A673 (cell line): ENCODE measurements around the gene SPNS3. TPM values are rescaled to one million over a fixed set of nuclear protein-coding genes. Genes with fewer than 3 reads are reported as not detected.

ENCODE experiments used
- BruUV-seq: library from RNA; stranded (reverse); fragments of 400-500 nt; replicated peaks from 2 replicates; lab custom pipeline; 2021; lab: Mats Ljungman, UMichigan
- CTCF ChIA-PET: fragments of 300-600 bp; sonication (Branson Sonifier 250); formaldehyde crosslinking; loops from one replicate; lab custom pipeline; 2022; ENCODE audit warnings: antibody characterized with exemption; lab: Charles Lee
- POLR2A ChIA-PET: fragments of 300-600 bp; sonication (Branson Sonifier 250); formaldehyde crosslinking; loops from one replicate; lab custom pipeline; 2022; ENCODE audit warnings: antibody characterized with exemption; ENCODE audit not compliant: low non-redundant PET; lab: Charles Lee
- DNase-seq: peaks from one replicate; pipeline ENCODE4 v3.0.0-alpha.2; 2015; ENCODE audit warnings: low spot score
- H3K27ac ChIP-seq: fragments of 200-600 bp; sonication (generic); 2 replicates; pipeline ENCODE4 v1.5.1; 2016; ENCODE audit warnings: mixed run types, low read depth, mild to moderate bottlenecking, mixed read lengths, antibody characterized with exemption, low read length; ENCODE audit not compliant: poor library complexity, severe bottlenecking
- H3K27me3 ChIP-seq: fragments of 200-600 bp; sonication (generic); replicated peaks from 2 replicates; pipeline ENCODE4 v1.6.1; 2017; ENCODE audit warnings: mixed run types, low read depth, mild to moderate bottlenecking, mixed read lengths, antibody characterized with exemption, low read length; ENCODE audit not compliant: insufficient read depth, poor library complexity
- H3K36me3 ChIP-seq: fragments of 200-600 bp; sonication (generic); 2 replicates; pipeline ENCODE4 v1.6.1; 2016; ENCODE audit warnings: mixed run types, mild to moderate bottlenecking, mixed read lengths, antibody characterized with exemption, low read length; ENCODE audit not compliant: insufficient read depth, poor library complexity, severe bottlenecking
- H3K4me1 ChIP-seq: fragments of 200-600 bp; sonication (generic); 2 replicates; pipeline ENCODE4 v1.6.1; 2017; ENCODE audit warnings: mixed run types, mild to moderate bottlenecking, mixed read lengths, antibody characterized with exemption, low read length; ENCODE audit not compliant: insufficient read depth, poor library complexity, severe bottlenecking
- H3K4me3 ChIP-seq: fragments of 200-600 bp; sonication (generic); 2 replicates; pipeline ENCODE4 v1.5.1; 2016; ENCODE audit warnings: low read depth, mixed run types, mild to moderate bottlenecking, mixed read lengths, low read length; ENCODE audit not compliant: poor library complexity, severe bottlenecking
- H3K9me3 ChIP-seq: fragments of 200-600 bp; sonication (generic); 2 replicates; pipeline ENCODE4 v1.6.1; 2016; ENCODE audit warnings: mixed run types, low read depth, mild to moderate bottlenecking, mixed read lengths, antibody characterized with exemption, low read length; ENCODE audit not compliant: poor library complexity, severe bottlenecking
- EZH2 ChIP-seq: fragments of 200-600 bp; sonication (generic); IDR thresholded peaks from 2 replicates; pipeline ENCODE4 v1.6.1; 2017; ENCODE audit warnings: borderline replicate concordance, low read depth, mild to moderate bottlenecking, mixed read lengths, antibody characterized with exemption, low read length; ENCODE audit not compliant: poor library complexity, severe bottlenecking
- intact Hi-C: fragments of 100-400 bp; cut with micrococcal nuclease; formaldehyde crosslinking; loops from one replicate; pipeline ENCODE4 v1.10.0; 2022; ENCODE audit not compliant: unreplicated experiment
- total RNA-seq: library from RNA; stranded (reverse); gene quantifications from 2 replicates; pipeline ENCODE4 v1.2.3, GENCODE V29; 2021
- TF ChIP-seq, protein P1 (sequence below): fragments of 300-800, 200-600 bp; sonication (generic); conservative IDR thresholded peaks from 2 replicates; pipeline ENCODE4 v1.5.1; 2017; ENCODE audit warnings: low read depth, mild to moderate bottlenecking, antibody characterized with exemption, low read length, moderate library complexity, mixed read lengths

Gene SPNS3
- total RNA-seq, 1 experiment from 2014 or later: not detected

GRCh38 chr17:4485676-4486646, 52.2 kb downstream of the SPNS3 start:
- Histone ChIP-seq H3K4me1 (no peaks in the 10 kb centered on the region), H3K9me3 (no peaks in the 10 kb centered on the region), H3K4me3 (no peak overlapping the region), H3K27me3 (no peaks in the 10 kb centered on the region), H3K36me3 (no peaks in the 10 kb centered on the region), H3K27ac (no peak overlapping the region)
- intact Hi-C loops: no loop called here
- BruUV-seq: no TSS peak
- TF ChIP-seq, protein P1, sequence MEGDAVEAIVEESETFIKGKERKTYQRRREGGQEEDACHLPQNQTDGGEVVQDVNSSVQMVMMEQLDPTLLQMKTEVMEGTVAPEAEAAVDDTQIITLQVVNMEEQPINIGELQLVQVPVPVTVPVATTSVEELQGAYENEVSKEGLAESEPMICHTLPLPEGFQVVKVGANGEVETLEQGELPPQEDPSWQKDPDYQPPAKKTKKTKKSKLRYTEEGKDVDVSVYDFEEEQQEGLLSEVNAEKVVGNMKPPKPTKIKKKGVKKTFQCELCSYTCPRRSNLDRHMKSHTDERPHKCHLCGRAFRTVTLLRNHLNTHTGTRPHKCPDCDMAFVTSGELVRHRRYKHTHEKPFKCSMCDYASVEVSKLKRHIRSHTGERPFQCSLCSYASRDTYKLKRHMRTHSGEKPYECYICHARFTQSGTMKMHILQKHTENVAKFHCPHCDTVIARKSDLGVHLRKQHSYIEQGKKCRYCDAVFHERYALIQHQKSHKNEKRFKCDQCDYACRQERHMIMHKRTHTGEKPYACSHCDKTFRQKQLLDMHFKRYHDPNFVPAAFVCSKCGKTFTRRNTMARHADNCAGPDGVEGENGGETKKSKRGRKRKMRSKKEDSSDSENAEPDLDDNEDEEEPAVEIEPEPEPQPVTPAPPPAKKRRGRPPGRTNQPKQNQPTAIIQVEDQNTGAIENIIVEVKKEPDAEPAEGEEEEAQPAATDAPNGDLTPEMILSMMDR: no peak
- no peak for TF ChIP-seq EZH2
- CTCF ChIA-PET: no interaction called here
- DNase-seq: no peak
- POLR2A ChIA-PET: no interaction called here

- Histone ChIP-seq H3K36me3 (no peaks in the 10 kb centered on the region), H3K4me1 (no peaks in the 10 kb centered on the region), H3K4me3 (no peak overlapping the region), H3K27me3 (no peaks in the 10 kb centered on the region), H3K9me3 (no peaks in the 10 kb centered on the region), H3K27ac (no peak overlapping the region)
- no peak for TF ChIP-seq EZH2
- TF ChIP-seq, protein P1: no peak
- CTCF ChIA-PET: no interaction called here
- no TSS peak for BruUV-seq
- POLR2A ChIA-PET: no interaction called here
- DNase-seq: no peak
- intact Hi-C loops: no loop called here
Observed at GRCh38 chr17:4487296-4487695, 53.6 kb downstream of the SPNS3 start.

DNA sequence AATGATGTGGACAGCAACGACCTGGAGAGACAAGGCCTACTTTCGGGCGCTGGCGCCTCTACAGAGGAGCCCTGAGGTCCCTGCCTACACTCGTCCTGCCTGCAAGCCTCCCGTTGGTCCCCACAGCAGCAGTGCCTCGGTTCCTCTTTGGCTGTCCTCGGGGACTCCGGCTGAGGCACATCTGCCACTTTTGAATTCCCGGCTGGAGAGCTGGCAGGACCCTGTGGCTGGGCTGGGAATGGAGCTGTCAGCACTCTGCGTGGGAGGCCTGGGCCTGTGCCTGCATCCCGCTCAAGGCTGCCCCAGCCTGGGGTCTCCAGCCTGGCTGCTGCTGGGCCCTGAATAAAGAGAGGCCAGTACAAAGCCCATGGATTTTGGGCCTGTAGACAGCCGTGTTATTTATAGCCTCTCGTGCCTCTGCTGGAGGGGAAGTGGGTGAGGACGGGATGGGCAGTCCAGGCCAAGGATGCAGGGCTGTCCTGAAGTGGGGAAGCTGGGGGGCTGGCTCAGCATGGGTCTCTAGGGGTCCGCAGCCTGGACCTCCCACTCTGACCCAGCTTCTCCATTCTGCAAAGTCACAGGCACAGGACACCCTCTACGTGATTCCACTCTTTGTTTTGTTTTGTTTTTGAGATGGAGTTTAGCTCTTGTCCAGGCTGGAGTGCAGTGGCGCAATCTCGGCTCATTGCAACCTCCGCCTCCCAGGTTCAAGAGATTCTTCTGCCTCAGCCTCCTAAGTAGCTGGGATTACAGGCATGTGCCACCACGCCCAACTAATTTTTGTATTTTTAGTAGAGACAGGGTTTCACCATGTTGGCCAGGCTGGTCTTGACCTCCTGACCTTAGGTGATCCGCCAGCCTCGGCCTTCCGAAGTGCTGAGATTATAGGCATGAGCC, 54.3 kb downstream of the SPNS3 start:
- ChIA-PET CTCF (no interaction called here), POLR2A (interaction anchor here (0.6 kb wide), 1 partner anchor 443 kb away, joined by 3 read pairs; no protein-coding TSS in a partner anchor)
- BruUV-seq: no TSS peak
- Histone ChIP-seq H3K27ac (no peak overlapping the region), H3K27me3 (no peaks in the 10 kb centered on the region), H3K4me3 (no peak overlapping the region), H3K9me3 (no peaks in the 10 kb centered on the region), H3K36me3 (no peaks in the 10 kb centered on the region), H3K4me1 (no peaks in the 10 kb centered on the region)
- DNase-seq: no peak
- no peak for TF ChIP-seq EZH2
- TF ChIP-seq, protein P1: no peak
- intact Hi-C loops: no loop called here
